Endothelial cell (in vitro differentiated cells): ENCODE results near the gene LMF1. TPM values are rescaled to one million over a fixed set of nuclear protein-coding genes. Genes with fewer than 3 reads are reported as not detected.

ENCODE experiments used
- DNase-seq: peaks from one replicate; pipeline ENCODE4 v3.0.0; 2021; ENCODE audit warnings: low spot score
- H3K27ac Mint-ChIP-seq: one replicate; pipeline ENCODE4 v1.8.0; 2021; ENCODE audit warnings: mixed read lengths, inconsistent platforms; ENCODE audit not compliant: unreplicated experiment
- H3K27me3 Mint-ChIP-seq: one replicate; pipeline ENCODE4 v1.8.0; 2021; ENCODE audit warnings: mild to moderate bottlenecking, moderate library complexity, mixed read lengths, inconsistent platforms; ENCODE audit not compliant: unreplicated experiment
- H3K36me3 Mint-ChIP-seq: one replicate; pipeline ENCODE4 v1.8.0; 2021; ENCODE audit warnings: mild to moderate bottlenecking, low read depth, mixed read lengths, inconsistent platforms; ENCODE audit not compliant: unreplicated experiment
- H3K4me1 Mint-ChIP-seq: one replicate; pipeline ENCODE4 v1.8.0; 2021; ENCODE audit warnings: mild to moderate bottlenecking, mixed read lengths, inconsistent platforms; ENCODE audit not compliant: unreplicated experiment
- H3K4me3 Mint-ChIP-seq: one replicate; pipeline ENCODE4 v1.8.0; 2021; ENCODE audit warnings: mild to moderate bottlenecking, mixed read lengths, inconsistent platforms; ENCODE audit not compliant: unreplicated experiment
- H3K9me3 Mint-ChIP-seq: one replicate; pipeline ENCODE4 v1.8.0; 2021; ENCODE audit warnings: mixed read lengths, inconsistent platforms; ENCODE audit not compliant: unreplicated experiment
- CTCF ChIP-seq: fragments of 200-600 bp; sonication (generic); IDR thresholded peaks from one replicate; pipeline ENCODE4 v1.5.0; 2021; ENCODE audit warnings: antibody characterized with exemption; ENCODE audit not compliant: unreplicated experiment
- total RNA-seq: library from RNA; stranded (reverse); fragmentation: NEBNext Ultra II Directional; extraction: Animal tissue kit (Norgen Biotek cat#: 25700); gene quantifications from one replicate; pipeline ENCODE4 v1.2.1, GENCODE V29; 2021; ENCODE audit not compliant: unreplicated experiment

Gene LMF1
- total RNA-seq, 1 donor from 2014 or later = 21.7 TPM

GRCh38 chr16:965036-965395 is 5.8 kb downstream of the LMF1 start:
- no peaks in the 10 kb centered on the region for H3K9me3 Mint-ChIP-seq
- H3K4me3 Mint-ChIP-seq = peak overlapping the region; percentile 77
- H3K4me1 Mint-ChIP-seq = peaks cover 12% of the 10 kb centered on the region
- peaks cover 24% of the 10 kb centered on the region for H3K36me3 Mint-ChIP-seq
- no peak overlapping the region for H3K27ac Mint-ChIP-seq
- no peak for TF ChIP-seq CTCF
- no peak for DNase-seq
- H3K27me3 Mint-ChIP-seq = peaks cover 7% of the 10 kb centered on the region

DNA sequence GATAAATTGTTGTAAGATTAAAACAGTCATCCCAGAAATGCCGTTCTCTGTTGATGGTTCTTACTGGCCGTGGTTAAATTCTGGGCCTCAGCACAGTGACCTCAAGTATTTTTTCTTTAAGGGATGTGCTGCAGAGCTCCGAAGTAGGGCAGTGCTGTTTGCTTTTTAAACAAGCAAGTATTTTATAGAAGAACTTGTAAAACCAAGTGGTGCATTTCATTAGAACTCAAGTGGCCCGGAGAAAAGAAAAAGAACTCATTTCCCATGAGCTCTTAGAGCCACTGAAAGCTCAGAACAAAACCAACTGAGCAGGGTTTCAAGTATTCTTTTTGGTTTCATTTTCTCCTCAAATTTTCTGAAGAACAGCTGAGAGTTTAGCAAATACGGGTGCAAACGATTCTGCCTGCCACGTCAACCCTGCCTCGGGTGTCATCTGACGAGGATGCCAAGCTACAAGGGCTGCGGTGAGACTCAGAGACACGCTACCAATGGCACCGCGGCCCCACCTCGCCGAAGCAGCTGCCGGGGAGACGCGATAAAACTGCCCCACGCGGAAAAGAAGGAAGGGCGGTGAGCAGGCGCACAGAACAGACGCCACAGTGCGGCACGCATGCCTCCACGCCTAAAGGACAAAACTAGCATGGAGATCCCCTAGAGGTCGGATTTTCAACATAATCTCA is 6.3 kb downstream of the LMF1 start:
- no peak overlapping the region for H3K27ac Mint-ChIP-seq
- peaks cover 24% of the 10 kb centered on the region for H3K36me3 Mint-ChIP-seq
- no peak for DNase-seq
- no peak for TF ChIP-seq CTCF
- peak overlapping the region; percentile 2 for H3K4me3 Mint-ChIP-seq
- H3K27me3 Mint-ChIP-seq = peaks cover 11% of the 10 kb centered on the region
- H3K4me1 Mint-ChIP-seq = peaks cover 12% of the 10 kb centered on the region
- H3K9me3 Mint-ChIP-seq = no peaks in the 10 kb centered on the region

DNA sequence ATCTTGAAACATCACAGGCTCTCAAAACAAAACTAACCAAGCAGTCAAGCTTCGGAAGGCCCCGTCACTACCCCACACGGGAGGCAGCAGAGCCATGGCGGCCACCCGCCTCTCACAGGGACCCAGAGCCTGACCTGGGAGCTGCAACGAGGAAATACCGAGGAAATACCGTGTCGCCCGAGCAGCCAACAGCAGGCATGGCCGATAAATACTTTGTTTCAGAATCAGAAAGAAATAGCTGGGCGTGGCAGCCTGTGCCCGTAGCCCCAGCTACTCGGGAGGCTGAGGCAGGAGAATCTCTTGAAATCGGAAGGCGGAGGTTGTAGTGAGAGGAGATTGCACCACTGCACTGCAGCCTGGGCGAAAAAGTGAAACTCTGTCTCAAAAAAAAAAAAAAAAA is 6.9 kb downstream of the LMF1 start:
- no peak for TF ChIP-seq CTCF
- no peak overlapping the region for H3K27ac Mint-ChIP-seq
- no peak for DNase-seq
- H3K36me3 Mint-ChIP-seq = peaks cover 24% of the 10 kb centered on the region
- H3K4me3 Mint-ChIP-seq = no peak overlapping the region
- no peaks in the 10 kb centered on the region for H3K9me3 Mint-ChIP-seq
- peaks cover 11% of the 10 kb centered on the region for H3K27me3 Mint-ChIP-seq
- H3K4me1 Mint-ChIP-seq = peaks cover 9% of the 10 kb centered on the region

DNA sequence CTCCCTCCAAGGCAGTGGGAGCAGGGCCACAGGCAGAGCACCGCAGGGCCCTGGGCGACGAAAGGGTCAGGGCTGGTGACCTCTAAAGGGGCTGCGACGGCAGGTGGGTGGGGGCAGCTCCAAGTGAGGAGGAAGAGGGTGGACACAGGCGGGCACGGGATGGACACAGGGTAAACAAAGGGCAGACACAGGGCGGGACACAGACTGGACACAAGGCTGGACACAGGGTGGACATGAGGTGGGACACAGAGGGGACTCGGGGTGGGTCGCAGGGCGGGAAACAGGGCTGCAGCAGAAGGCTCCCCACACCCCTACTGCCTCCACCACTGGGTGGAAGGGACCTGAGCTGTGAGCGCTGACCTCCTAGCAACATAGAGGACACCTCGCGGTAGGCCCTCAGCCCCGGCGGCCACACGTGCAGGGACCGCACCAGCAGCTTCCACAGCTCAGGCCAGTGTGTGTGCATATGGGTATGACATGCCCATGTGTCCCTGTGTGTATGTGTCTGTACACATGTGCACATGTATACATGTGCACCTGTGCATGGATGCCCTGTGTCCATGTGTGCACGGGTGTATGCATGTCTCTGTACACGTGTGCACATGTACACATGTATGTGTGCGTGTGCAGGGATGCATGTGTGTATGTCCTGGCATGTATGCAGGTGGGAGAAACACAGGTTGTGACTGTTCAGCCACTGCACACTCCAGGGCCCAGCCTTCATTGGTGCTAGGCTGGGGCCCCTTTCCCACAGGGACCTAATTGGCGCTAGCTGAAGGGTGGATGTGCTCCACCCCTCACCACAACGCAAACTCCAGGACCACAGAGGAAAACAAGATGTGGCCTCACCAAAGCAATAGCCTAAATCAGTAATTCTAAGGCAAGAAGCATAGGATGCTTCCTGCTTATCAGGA is 7.6 kb downstream of the LMF1 start:
- no peak for DNase-seq
- H3K4me1 Mint-ChIP-seq = peaks cover 7% of the 10 kb centered on the region
- peaks cover 8% of the 10 kb centered on the region for H3K27me3 Mint-ChIP-seq
- peaks cover 24% of the 10 kb centered on the region for H3K36me3 Mint-ChIP-seq
- TF ChIP-seq CTCF = no peak
- no peaks in the 10 kb centered on the region for H3K9me3 Mint-ChIP-seq
- no peak overlapping the region for H3K27ac Mint-ChIP-seq
- H3K4me3 Mint-ChIP-seq = no peak overlapping the region

GRCh38 chr16:962366-962765 is 8.4 kb downstream of the LMF1 start:
- Mint-ChIP-seq H3K9me3 (no peaks in the 10 kb centered on the region), H3K27me3 (peaks cover 8% of the 10 kb centered on the region)

More at GRCh38 chr16:962366-962765, 8.4 kb downstream of the LMF1 start:
- Mint-ChIP-seq H3K4me3 (no peak overlapping the region), H3K4me1 (peaks cover 7% of the 10 kb centered on the region), H3K27ac (no peak overlapping the region), H3K36me3 (peaks cover 24% of the 10 kb centered on the region)
- DNase-seq = no peak
- TF ChIP-seq CTCF = no peak
